Measurements from ENCODE around the gene RASD2.

The RASD2 gene

GRCh38 chr22:35561796-35562526 is 21.3 kb downstream of the RASD2 start:
- DNase-seq, result peak; percentile 61

- DNase-seq, result no peak
Measured at GRCh38 chr22:35563211-35563610, 22.6 kb downstream of the RASD2 start.

- DNase-seq, result no peak
Measured at GRCh38 chr22:35564975-35565867, 24.6 kb downstream of the RASD2 start.

- no peak for DNase-seq
Measured at GRCh38 chr22:35567351-35568141, 26.9 kb downstream of the RASD2 start.

DNA sequence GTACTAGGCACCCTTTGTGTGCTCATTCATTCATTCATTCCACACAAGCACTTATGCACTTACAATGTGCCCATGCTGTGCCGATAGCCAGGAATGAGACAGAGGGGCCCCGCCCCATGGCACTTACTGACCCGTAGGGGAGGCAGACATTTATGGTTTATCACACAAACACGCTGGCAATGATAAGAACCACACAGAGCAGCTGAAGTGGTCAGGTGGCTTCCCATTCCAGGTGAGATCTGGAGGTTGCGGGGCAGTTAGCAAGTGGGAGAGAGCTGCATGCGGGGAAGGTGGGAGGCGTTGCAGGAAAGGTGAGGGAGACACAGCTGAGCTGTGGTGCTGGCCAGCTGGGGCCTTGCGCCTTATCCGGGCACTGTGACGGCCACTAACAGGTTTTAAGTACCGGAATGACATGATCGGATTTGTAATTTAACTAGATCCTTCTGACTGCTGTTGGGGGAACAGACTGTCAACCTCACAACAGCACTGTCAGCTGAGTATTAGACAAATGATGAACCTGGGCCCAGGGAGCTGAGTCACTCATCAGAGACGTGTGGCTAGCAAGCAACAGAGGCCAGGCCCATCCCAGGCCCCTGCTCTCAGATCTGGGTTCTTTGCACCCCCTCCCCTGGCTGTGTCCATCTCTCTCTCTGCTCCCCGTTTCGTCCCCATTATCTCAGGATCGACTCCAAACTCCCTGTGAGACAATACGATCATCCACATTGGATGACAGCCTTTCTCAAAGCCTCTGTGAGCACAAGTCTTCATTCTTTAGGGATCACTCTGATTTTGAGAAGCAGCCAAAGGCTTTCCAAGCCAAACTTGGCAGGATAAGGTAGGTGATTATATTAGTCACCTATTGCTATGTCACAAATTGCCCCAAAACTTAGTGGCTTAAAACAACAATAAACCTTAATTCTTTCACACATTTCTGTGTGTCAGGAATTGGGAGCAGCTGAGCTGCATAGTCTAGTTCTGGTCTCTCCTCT is 28.4 kb downstream of the RASD2 start:
- DNase-seq, result peak; percentile 19

GRCh38 chr22:35569916-35570315 is 29.3 kb downstream of the RASD2 start:
- no peak for DNase-seq

DNA sequence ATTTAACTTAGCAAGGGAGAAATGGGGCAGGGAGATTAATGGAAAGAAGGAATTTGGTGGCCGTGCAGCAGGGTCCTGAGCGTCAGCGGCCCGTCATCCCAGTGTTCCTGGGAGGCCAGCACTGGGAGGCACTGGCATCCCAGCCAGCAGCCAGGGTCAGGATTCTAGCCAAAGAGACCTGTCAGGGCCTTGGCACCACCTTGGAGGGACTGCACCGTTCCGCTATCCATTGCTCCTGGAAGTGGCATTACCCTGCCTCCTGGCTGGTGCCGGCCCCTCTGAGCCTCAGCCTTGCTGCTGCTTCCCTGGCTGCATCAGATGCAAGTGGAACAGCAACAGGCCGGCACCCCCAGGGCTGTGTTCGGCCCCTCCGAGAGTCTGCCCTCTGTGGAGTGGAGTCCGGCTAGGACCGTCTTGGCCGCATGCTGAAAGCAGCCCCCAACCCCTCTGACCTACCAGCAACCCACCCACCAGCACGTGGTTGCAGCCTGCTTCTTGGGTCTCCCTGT is 30.1 kb downstream of the RASD2 start:
- no peak for DNase-seq

DNA sequence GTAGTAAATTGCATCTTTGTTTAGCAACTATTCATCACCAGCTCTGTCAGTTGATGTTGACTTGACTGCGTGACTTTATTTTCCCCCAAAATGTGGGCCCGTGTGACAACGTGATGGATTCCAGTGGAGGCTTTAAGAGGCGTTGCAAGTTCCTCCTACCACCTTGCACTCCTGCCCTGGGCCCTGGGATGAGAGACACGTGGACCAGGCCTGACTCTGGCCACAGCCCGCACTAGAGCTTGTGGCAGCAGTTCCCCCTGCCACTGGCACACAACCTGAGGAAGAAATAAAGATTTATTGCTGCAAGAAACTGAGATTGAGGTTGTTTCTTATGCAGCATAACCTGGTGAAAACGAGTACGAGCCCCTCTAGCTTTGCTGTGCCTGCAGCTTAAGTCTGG is 31.9 kb downstream of the RASD2 start:
- DNase-seq, result no peak

DNA sequence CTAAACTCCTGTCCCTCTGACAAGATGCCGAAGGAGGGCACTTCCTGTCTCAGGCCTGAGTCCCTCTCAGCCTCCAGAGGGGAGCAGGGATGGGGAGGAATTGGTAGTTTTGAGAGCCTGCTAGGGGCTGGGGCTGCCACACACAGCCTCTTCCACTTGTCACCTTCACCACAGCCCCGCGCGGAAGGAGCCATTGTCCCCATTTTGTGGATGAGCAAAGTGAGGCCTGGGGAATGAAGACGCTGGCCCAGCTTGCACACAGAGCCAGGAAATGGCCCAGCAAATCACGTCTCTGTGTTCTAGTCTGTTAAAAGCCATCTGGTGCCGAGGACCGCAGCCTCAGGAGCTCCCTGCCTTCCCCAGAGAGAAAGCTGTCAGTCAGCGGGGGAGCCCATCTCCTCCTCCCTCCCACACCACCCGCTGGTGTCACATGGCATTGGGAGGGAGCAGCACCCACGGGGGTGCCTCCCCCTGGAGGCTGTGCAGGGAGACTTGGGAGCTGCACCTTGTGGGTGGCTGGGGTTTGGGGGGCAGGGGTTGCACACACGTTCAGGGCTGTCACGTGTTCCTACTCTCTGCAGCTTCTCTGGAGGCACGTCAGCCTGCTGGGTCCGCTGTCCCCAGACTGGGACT is 34.6 kb downstream of the RASD2 start:
- DNase-seq, result no peak

DNA sequence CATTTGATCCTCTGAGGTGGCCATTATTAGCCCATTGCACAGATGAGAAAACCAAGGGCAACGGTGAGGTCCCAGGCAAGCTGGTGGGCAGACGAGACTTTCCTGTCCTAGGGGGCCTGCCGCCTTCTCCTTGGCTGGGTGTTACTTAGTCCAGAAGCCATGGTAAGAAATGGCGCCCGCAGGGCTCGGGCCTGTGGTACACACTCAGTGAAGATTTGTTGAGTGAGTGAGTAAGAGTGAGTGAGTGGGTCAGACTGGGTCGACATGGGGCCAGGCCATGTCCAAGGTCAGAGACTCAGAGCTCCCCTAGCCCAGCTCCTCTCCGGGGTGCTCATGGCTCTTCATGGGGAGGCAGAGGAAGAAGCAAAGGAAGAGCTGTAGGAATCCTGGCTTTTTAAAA is 36.0 kb downstream of the RASD2 start:
- no peak for DNase-seq

DNA sequence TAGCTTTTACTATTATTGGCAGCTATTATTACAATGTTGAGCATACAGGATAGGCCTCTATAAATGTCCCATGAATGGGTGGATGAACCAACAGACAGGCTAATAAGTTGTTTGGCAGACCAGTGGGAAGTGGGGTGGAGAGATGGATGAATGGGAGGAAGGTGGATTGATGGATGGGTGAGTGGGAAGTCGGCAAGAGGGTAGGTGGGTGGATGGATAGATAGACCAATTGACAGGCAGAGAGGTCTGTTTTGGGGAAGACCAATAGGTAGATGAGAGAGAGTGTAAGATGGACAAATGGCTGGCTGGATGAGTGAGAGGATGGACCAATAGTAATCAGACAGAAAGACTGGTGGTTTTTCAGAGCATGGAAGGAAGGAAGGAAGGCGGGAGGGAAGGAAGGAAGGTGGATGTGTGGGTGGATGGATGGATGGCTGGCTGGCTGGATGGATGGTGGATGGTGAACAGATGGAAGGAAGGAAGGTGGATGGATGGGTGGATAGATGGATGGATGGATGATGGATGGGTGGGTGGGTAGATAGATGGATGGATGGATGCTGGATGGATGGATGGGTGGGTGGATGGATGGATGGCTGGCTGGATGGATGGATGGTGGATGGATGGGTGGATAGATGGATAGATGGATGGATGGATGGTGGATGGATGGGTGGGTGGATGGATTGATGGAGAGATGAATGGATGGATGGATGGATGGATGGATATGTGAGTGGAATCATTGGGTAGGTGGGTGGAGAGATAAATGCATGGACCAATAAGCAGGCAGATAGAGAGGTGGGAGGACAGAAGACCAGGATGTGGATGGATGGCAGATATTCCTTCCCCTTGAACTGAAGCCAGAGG is 37.4 kb downstream of the RASD2 start:
- DNase-seq, result no peak

GRCh38 chr22:35578836-35579575 is 38.4 kb downstream of the RASD2 start:
- DNase-seq, result no peak

DNA sequence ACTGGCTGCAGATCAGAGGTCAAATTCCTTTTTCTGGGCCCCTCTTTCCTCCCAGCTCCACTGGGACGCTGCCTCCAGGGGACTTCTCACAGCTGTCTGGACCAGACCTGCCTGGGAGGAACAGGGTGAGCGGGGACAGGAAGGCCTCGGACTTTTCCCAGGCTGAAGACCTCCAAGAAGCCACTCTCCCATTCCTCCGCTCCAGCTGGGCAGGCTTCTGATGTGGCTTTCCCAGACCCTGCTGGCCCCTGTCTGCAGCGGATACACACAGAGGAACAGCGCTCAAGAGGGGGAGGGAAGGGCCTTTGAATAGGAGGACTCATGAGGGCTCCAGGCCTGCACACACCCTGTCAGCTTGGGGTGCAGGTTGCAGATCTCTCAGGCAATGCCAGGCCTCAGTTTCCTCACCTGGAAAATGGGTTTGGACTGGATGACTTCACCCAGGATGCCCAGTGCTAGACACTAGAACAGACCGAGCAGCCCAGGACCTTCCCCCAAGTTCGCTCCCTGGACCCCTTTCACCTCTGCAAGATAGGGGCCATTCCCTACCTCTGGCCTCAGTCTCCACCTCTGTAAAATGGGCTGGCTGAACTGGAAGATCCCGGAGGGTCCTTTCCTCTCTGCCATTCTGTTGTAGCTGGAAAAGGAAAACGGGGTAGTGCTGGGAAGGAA is 39.9 kb downstream of the RASD2 start:
- no peak for DNase-seq

GRCh38 chr22:35581023-35581413 is 40.4 kb downstream of the RASD2 start:
- no peak for DNase-seq

- DNase-seq, result no peak
Measured at GRCh38 chr22:35582218-35582860, 41.7 kb downstream of the RASD2 start.

DNA sequence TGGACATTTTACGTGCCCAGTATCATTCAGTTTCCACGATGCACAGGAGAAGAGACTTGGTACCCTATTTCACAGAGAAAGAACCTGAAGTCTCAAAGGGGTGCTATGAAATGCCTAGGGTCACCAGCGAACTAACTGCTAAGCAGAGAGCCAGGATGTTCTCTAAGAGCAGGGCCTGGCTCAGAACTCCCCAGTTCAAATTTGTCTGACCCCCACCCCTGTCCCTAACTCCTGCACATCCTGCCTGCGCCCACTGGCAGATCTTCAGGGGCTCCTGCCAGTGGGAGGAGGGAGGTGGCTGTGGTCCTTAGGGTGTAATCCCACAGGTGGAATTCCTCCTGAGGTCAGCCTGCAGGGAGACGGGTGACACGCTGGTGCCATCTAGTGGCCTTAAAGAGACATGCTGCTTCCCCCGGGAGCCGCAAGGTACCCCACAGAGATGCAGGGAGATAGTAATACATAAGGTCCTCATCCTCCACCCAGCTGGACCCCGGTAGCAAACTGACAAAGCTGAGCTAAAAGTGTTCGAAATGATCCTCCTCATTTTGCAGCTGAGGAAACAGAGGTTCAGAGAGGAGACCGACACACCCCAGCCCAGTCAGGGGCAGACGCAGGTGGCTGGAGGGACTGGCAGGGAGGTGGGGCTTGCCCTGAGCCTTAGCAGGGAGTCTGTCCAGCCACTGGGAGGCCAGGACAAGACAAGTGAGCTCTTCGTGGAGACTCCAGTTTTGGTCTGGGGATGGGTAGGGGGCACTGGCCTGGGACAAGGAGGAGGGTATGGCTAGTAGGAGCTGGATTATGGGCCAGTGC is 42.4 kb downstream of the RASD2 start:
- no peak for DNase-seq

GRCh38 chr22:35586771-35587170 is 46.1 kb downstream of the RASD2 start:
- DNase-seq, result no peak

DNA sequence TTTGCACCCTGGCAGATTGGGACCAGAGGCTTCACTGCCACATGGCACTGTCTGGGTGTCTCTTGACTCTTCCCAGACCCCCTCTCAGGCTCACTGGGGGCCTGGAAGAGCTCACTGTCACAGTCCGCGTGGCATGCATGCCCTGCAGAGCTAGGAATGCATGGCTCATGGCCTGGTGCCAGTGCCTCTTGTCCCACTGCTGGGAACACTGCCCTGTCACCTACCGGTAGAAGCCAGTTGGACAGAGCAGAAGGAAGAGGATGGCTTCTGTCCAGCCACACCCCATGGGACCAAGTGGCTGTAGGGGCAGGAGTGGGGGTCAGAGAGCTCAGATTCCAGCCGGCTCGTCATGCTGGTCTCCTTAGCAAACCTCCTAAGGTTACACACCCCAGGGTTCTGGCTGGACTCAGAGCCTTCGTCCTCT is 46.8 kb downstream of the RASD2 start:
- no peak for DNase-seq

All from NCI-H226 (cell line).